ENCODE results near the gene DRAM1. TPM values are rescaled to one million over a fixed set of nuclear protein-coding genes. Genes with fewer than 3 reads are reported as not detected.

DRAM1 gene
- polyA plus RNA-seq, 4 donors, result 0.89 to 9.9 (median 5.6) TPM

DNA sequence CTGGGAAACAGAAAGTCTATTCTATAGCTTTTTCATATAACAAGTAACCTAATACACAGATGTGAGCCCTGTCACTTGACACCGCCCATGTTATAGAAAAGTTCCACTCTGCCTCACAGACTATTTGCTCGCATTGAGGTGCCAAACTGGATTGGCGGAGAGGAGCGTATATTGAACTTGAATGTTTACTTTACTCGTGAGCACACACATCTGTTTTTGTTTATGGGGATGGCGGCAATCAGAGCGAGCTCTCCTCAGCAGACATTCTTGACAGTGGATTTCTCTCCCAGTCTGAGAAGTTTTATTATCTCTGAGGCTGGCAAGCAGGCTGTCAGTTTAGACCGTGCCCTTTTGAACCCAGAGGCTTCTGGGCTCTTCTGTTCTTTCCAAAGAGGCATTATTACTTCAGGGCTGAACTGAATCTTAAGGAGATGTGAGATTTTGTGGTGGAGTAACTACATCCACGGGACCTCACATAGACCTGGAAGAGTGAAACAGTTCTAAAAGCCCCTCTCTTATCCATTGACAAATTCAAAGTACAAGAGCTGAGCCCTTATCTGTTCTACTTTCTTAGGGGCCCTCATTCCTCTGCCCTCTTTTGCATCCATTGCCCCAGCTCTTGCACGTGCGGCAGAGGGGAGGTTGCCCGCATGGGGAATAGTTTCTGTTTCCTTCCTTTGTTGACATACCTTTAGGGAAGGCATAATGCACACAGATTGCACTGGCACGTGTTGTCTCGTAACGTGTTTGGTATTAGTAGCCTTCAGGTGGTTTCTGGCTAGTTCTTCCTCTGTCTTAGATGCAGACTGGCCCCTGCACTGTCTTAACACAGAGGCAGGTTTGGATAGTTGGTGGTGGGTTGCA, 68.2 kb downstream of the DRAM1 start:
- 26 to 50% (median 38%) methylated on average over 15 of the region's 15 CpGs for WGBS, 3 donors
- FAIRE-seq (no peak), DNase-seq (peak; percentile 5 to 34)
- H3K9me3 ChIP-seq (ENCODE audit: control insufficient read depth in 2 of 2, insufficient read depth in 1 of 2, low read depth in 1 of 2, low read length in 1 of 2), result no peaks in the 10 kb centered on the region
- H3K27me3 ChIP-seq (ENCODE audit: control insufficient read depth in 3 of 3, insufficient read depth in 3 of 3, low read length in 3 of 3), result no peaks in the 10 kb centered on the region
- H3K4me3 ChIP-seq (ENCODE audit: low read depth in 1 of 3, low read length in 3 of 3), result no peak overlapping the region
- H3K27ac ChIP-seq (ENCODE audit: low read depth in 1 of 3, low read length in 2 of 3), result peak overlapping the region in 1 of 3 donors; percentile 45
- H3K4me1 ChIP-seq (ENCODE audit: control insufficient read depth in 3 of 3, insufficient read depth in 2 of 3, low read depth in 1 of 3, low read length in 2 of 3), result peaks cover 0 to 4% (median 4%) of the 10 kb centered on the region in 3 donors
- no peaks in the 10 kb centered on the region for H3K36me3 ChIP-seq (ENCODE audit: control insufficient read depth in 3 of 3, insufficient read depth in 2 of 3, low read depth in 1 of 3, low read length in 3 of 3)

- Histone ChIP-seq H3K4me1 (ENCODE audit: control insufficient read depth in 3 of 3, insufficient read depth in 2 of 3, low read depth in 1 of 3, low read length in 2 of 3) (peaks cover 0 to 4% (median 4%) of the 10 kb centered on the region in 3 donors), H3K4me3 (ENCODE audit: low read depth in 1 of 3, low read length in 3 of 3) (no peak overlapping the region), H3K9me3 (ENCODE audit: control insufficient read depth in 2 of 2, insufficient read depth in 1 of 2, low read depth in 1 of 2, low read length in 1 of 2) (no peaks in the 10 kb centered on the region), H3K27ac (ENCODE audit: low read depth in 1 of 3, low read length in 2 of 3) (peak overlapping the region in 1 of 3 donors; percentile 45), H3K27me3 (ENCODE audit: control insufficient read depth in 3 of 3, insufficient read depth in 3 of 3, low read length in 3 of 3) (no peaks in the 10 kb centered on the region), H3K36me3 (ENCODE audit: control insufficient read depth in 3 of 3, insufficient read depth in 2 of 3, low read depth in 1 of 3, low read length in 3 of 3) (no peaks in the 10 kb centered on the region)
- WGBS, 3 donors, result 80 to 86% (median 82%) methylated on average over 1 of the region's 1 CpG
- FAIRE-seq (no peak), DNase-seq (no peak)
Measured at GRCh38 chr12:101946233-101946611, 68.8 kb downstream of the DRAM1 start.

GRCh38 chr12:101947316-101947715, 69.9 kb downstream of the DRAM1 start:
- FAIRE-seq, result no peak
- Histone ChIP-seq H3K9me3 (ENCODE audit: control insufficient read depth in 2 of 2, insufficient read depth in 1 of 2, low read depth in 1 of 2, low read length in 1 of 2) (no peaks in the 10 kb centered on the region), H3K27me3 (ENCODE audit: control insufficient read depth in 3 of 3, insufficient read depth in 3 of 3, low read length in 3 of 3) (no peaks in the 10 kb centered on the region), H3K27ac (ENCODE audit: low read depth in 1 of 3, low read length in 2 of 3) (no peak overlapping the region), H3K36me3 (ENCODE audit: control insufficient read depth in 3 of 3, insufficient read depth in 2 of 3, low read depth in 1 of 3, low read length in 3 of 3) (no peaks in the 10 kb centered on the region), H3K4me3 (ENCODE audit: low read depth in 1 of 3, low read length in 3 of 3) (no peak overlapping the region), H3K4me1 (ENCODE audit: control insufficient read depth in 3 of 3, insufficient read depth in 2 of 3, low read depth in 1 of 3, low read length in 2 of 3) (peaks cover 0 to 4% (median 4%) of the 10 kb centered on the region in 3 donors)
- no peak for DNase-seq
- WGBS, 3 donors, result 94 to 97% (median 95%) methylated on average over 1 of the region's 1 CpG

- no peaks in the 10 kb centered on the region for H3K27me3 ChIP-seq (ENCODE audit: control insufficient read depth in 3 of 3, insufficient read depth in 3 of 3, low read length in 3 of 3)
- no peak for FAIRE-seq
- no peak overlapping the region for H3K4me3 ChIP-seq (ENCODE audit: low read depth in 1 of 3, low read length in 3 of 3)
- H3K36me3 ChIP-seq (ENCODE audit: control insufficient read depth in 3 of 3, insufficient read depth in 2 of 3, low read depth in 1 of 3, low read length in 3 of 3), result no peaks in the 10 kb centered on the region
- DNase-seq, result no peak
- H3K4me1 ChIP-seq (ENCODE audit: control insufficient read depth in 3 of 3, insufficient read depth in 2 of 3, low read depth in 1 of 3, low read length in 2 of 3), result peaks cover 0 to 4% (median 4%) of the 10 kb centered on the region in 3 donors
- WGBS, 3 donors, result 83 to 95% (median 94%) methylated on average over 3 of the region's 3 CpGs
- H3K27ac ChIP-seq (ENCODE audit: low read depth in 1 of 3, low read length in 2 of 3), result no peak overlapping the region
- H3K9me3 ChIP-seq (ENCODE audit: control insufficient read depth in 2 of 2, insufficient read depth in 1 of 2, low read depth in 1 of 2, low read length in 1 of 2), result no peaks in the 10 kb centered on the region
Measured at GRCh38 chr12:101948365-101948764, 71.0 kb downstream of the DRAM1 start.

GRCh38 chr12:101951002-101951670, 73.8 kb downstream of the DRAM1 start:
- Histone ChIP-seq H3K27me3 (ENCODE audit: control insufficient read depth in 3 of 3, insufficient read depth in 3 of 3, low read length in 3 of 3) (no peaks in the 10 kb centered on the region), H3K9me3 (ENCODE audit: control insufficient read depth in 2 of 2, insufficient read depth in 1 of 2, low read depth in 1 of 2, low read length in 1 of 2) (no peaks in the 10 kb centered on the region), H3K27ac (ENCODE audit: low read depth in 1 of 3, low read length in 2 of 3) (no peak overlapping the region), H3K36me3 (ENCODE audit: control insufficient read depth in 3 of 3, insufficient read depth in 2 of 3, low read depth in 1 of 3, low read length in 3 of 3) (no peaks in the 10 kb centered on the region), H3K4me1 (ENCODE audit: control insufficient read depth in 3 of 3, insufficient read depth in 2 of 3, low read depth in 1 of 3, low read length in 2 of 3) (no peaks in the 10 kb centered on the region), H3K4me3 (ENCODE audit: low read depth in 1 of 3, low read length in 3 of 3) (no peak overlapping the region)
- no peak for FAIRE-seq
- 71 to 80% (median 71%) methylated on average over 6 of the region's 6 CpGs for WGBS, 3 donors
- DNase-seq, result no peak

DNA sequence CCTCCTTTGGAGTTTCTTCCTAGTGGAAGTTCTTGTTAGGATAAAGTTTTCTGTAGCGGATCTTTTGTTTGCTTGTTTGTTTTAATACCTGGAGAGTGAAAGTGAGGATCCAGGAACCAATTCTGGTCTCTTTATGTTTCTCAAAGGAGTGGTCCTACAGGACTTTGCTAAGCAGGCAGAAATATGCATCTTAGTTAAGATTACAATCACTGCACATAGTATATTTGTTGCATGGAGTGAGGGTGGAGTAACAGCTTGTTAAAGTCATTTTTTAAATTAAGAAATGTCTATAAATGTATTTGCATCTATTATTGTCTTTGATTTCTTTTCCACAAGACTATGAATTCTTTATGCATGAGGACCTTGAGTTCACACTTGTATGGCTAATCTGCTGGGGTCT, 76.7 kb downstream of the DRAM1 start:
- H3K27me3 ChIP-seq (ENCODE audit: control insufficient read depth in 3 of 3, insufficient read depth in 3 of 3, low read length in 3 of 3), result no peaks in the 10 kb centered on the region
- no peak overlapping the region for H3K4me3 ChIP-seq (ENCODE audit: low read depth in 1 of 3, low read length in 3 of 3)
- H3K27ac ChIP-seq (ENCODE audit: low read depth in 1 of 3, low read length in 2 of 3), result no peak overlapping the region
- WGBS, 3 donors, result 77 to 88% (median 82%) methylated on average over 1 of the region's 1 CpG
- no peaks in the 10 kb centered on the region for H3K36me3 ChIP-seq (ENCODE audit: control insufficient read depth in 3 of 3, insufficient read depth in 2 of 3, low read depth in 1 of 3, low read length in 3 of 3)
- no peak for FAIRE-seq
- H3K4me1 ChIP-seq (ENCODE audit: control insufficient read depth in 3 of 3, insufficient read depth in 2 of 3, low read depth in 1 of 3, low read length in 2 of 3), result no peaks in the 10 kb centered on the region
- no peak for DNase-seq
- no peaks in the 10 kb centered on the region for H3K9me3 ChIP-seq (ENCODE audit: control insufficient read depth in 2 of 2, insufficient read depth in 1 of 2, low read depth in 1 of 2, low read length in 1 of 2)

- FAIRE-seq, result no peak
- Histone ChIP-seq H3K4me3 (ENCODE audit: low read depth in 1 of 3, low read length in 3 of 3) (no peak overlapping the region), H3K27me3 (ENCODE audit: control insufficient read depth in 3 of 3, insufficient read depth in 3 of 3, low read length in 3 of 3) (no peaks in the 10 kb centered on the region), H3K4me1 (ENCODE audit: control insufficient read depth in 3 of 3, insufficient read depth in 2 of 3, low read depth in 1 of 3, low read length in 2 of 3) (no peaks in the 10 kb centered on the region), H3K9me3 (ENCODE audit: control insufficient read depth in 2 of 2, insufficient read depth in 1 of 2, low read depth in 1 of 2, low read length in 1 of 2) (peaks cover 0 to 2% of the 10 kb centered on the region in 2 donors), H3K27ac (ENCODE audit: low read depth in 1 of 3, low read length in 2 of 3) (no peak overlapping the region), H3K36me3 (ENCODE audit: control insufficient read depth in 3 of 3, insufficient read depth in 2 of 3, low read depth in 1 of 3, low read length in 3 of 3) (no peaks in the 10 kb centered on the region)
- DNase-seq, result no peak
- WGBS, 3 donors, result 69 to 91% (median 87%) methylated on average over 1 of the region's 1 CpG
Measured at GRCh38 chr12:101954676-101955075, 77.3 kb downstream of the DRAM1 start.

DNA sequence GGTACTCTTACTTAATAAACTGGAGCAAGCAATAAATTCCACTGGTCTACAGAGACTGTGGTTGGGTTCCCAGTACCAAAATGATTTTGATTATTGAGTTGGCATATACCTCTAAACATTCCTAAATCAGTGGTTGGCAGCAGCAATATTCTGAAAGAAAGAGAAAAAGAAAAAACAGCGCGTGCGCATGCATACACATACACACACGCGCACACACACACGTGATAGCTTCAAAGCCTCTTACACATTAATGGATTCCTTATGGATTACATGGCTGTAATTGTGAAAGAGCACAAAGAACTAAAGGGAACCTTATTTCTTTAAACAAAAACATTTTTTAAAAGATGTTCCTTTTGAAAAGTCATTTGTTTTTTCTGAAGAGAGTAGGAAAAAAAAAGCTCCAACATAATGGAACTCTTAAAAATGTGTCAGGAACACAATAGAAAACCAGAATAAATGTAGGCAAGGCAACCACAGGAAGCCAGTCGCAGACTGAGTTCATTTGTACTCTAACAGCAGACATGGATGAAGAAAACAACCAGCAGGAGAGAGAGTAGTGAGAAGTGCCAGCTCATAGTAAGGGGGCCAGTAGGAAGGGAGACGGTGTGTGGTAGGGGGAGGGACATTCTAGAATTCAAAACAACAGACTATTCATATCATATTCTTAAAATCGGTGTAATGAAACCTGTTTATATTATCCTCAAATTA, 80.0 kb downstream of the DRAM1 start:
- peaks cover 0 to 4% of the 10 kb centered on the region in 2 donors for H3K9me3 ChIP-seq (ENCODE audit: control insufficient read depth in 2 of 2, insufficient read depth in 1 of 2, low read depth in 1 of 2, low read length in 1 of 2)
- H3K4me3 ChIP-seq (ENCODE audit: low read depth in 1 of 3, low read length in 3 of 3), result no peak overlapping the region
- no peaks in the 10 kb centered on the region for H3K36me3 ChIP-seq (ENCODE audit: control insufficient read depth in 3 of 3, insufficient read depth in 2 of 3, low read depth in 1 of 3, low read length in 3 of 3)
- H3K27me3 ChIP-seq (ENCODE audit: control insufficient read depth in 3 of 3, insufficient read depth in 3 of 3, low read length in 3 of 3), result no peaks in the 10 kb centered on the region
- H3K27ac ChIP-seq (ENCODE audit: low read depth in 1 of 3, low read length in 2 of 3), result no peak overlapping the region
- FAIRE-seq, result no peak
- H3K4me1 ChIP-seq (ENCODE audit: control insufficient read depth in 3 of 3, insufficient read depth in 2 of 3, low read depth in 1 of 3, low read length in 2 of 3), result no peaks in the 10 kb centered on the region
- no peak for DNase-seq
- WGBS, 3 donors, result 69 to 84% (median 79%) methylated on average over 9 of the region's 9 CpGs
